Ovary (tissue), 9 donors: Measurements from ENCODE around the gene FRMD4A. TPM values are rescaled to one million over a fixed set of nuclear protein-coding genes. Genes with fewer than 3 reads are reported as not detected.

Experiments
- DNase-seq, 5 donors: peaks; one replicate each; pipeline ENCODE4 v3.0.0-alpha.2; 2019 to 2020
- H3K27ac ChIP-seq, 2 donors: fragments of 200-600 bp; one replicate each; pipeline versions ENCODE4 v1.5.1 to v1.8.0; 2019 to 2022
- H3K27me3 ChIP-seq: fragments of 200-600 bp; one replicate; pipeline ENCODE4 v1.8.0; 2022
- H3K36me3 ChIP-seq: fragments of 200-600 bp; sonication (generic); one replicate; pipeline ENCODE4 v1.5.1; 2019
- H3K4me1 ChIP-seq: one replicate; pipeline ENCODE4 v1.8.1; 2013; ENCODE audit warnings: mild to moderate bottlenecking, moderate library complexity; ENCODE audit not compliant: insufficient read depth
- H3K4me3 ChIP-seq: fragments of 200-600 bp; sonication (generic); one replicate; pipeline ENCODE4 v1.5.1; 2017
- H3K9me3 ChIP-seq, 2 donors: fragments of 200-600 bp in 1 of 2; sonication (generic) in 1 of 2; one replicate each; pipeline versions ENCODE4 v1.5.1 to v1.8.1; 2013 to 2019; ENCODE audit warnings: mild to moderate bottlenecking in 1 of 2, moderate library complexity in 1 of 2
- CTCF ChIP-seq, 3 donors: fragments of 450-650 bp in 2 of 3; fragments of 200-600 bp in 1 of 3; IDR thresholded peaks; one replicate each; pipeline versions ENCODE4 v1.5.1 to v1.8.0; 2016 to 2022; ENCODE audit warnings: antibody characterized with exemption in 3 of 3, mild to moderate bottlenecking in 1 of 3
- EP300 ChIP-seq: sonication (generic); formaldehyde crosslinking; IDR thresholded peaks from one replicate; pipeline ENCODE4 v1.6.1; 2017; ENCODE audit warnings: antibody characterized with exemption
- POLR2A ChIP-seq: fragments of 450-650 bp; IDR thresholded peaks from one replicate; pipeline ENCODE4 v1.6.1; 2017; ENCODE audit warnings: antibody characterized with exemption, mild to moderate bottlenecking, moderate library complexity
- WGBS, 3 donors: extraction: QIAGEN DNeasy Blood & Tissue Kit in 1 of 3; methylation state at CpG; one replicate each; pipeline versions ENCODE4 v1.1.5 to v1.1.7; 2013 to 2017; 5-methylcytosine and 5-hydroxymethylcytosine counted together
- intact Hi-C, 4 donors: fragments of 100-400 bp; cut with DNase I; formaldehyde crosslinking; loops; one replicate each; pipeline versions ENCODE4 v1.11.0 to v1.15.1; 2022 to 2023
- polyA plus RNA-seq, 2 donors: library from polyadenylated mRNA; stranded (reverse); fragments of 200-250 nt in 1 of 2; fragments of 350-450 nt in 1 of 2; fragmentation: Illumina TruSeq in 1 of 2; extraction: RNeasy Lipid Tissue Mini Kit (QIAGEN cat#74804) in 1 of 2; gene quantifications; one replicate each; pipeline ENCODE4 v1.2.3, GENCODE V29; 2013 to 2014
- total RNA-seq, 7 donors: library from RNA; depleted of rRNA in 2 of 7; stranded (reverse); fragments of >200 nt in 2 of 7; fragmentation: NEBNext Ultra II Directional in 3 of 7; extraction: Animal tissue kit (Norgen Biotek cat#: 25700) in 3 of 7; gene quantifications; one replicate each; pipeline versions ENCODE4 v1.1.0 to v1.2.4, GENCODE V29; 2016 to 2023
- donor health status: DM: no; HTN: no; CAD: no; lungs with moderate emphysema.
- donor health status: DM: no; HTN: no; CAD: no.
- donor health status: Bipolar disorder and iron deficiency.
- donor health status: DM: yes; HTN: yes; CAD: no.
- donor health status: DM: no; HTN: no; CAD: no.
- donor health status: DM: yes; HTN: yes; CAD: no.

The FRMD4A gene
- total and polyA plus RNA-seq, 9 donors, result 5.5 to 24.7 (median 11.3) TPM

GRCh38 chr10:13949844-13950542 lies 380.7 kb downstream of the FRMD4A start:
- intact Hi-C loops, result loop anchor here in 3 of 4 donors (5.0 to 10.0 kb wide), 3 partner anchors 108 to 165 kb away; no protein-coding TSS in a partner anchor
- TF ChIP-seq POLR2A, result no peak
- TF ChIP-seq CTCF (IDR thresholded peaks at IDR 0.05), result no peak
- no peak for TF ChIP-seq EP300
- Histone ChIP-seq H3K27me3 (no peaks in the 10 kb centered on the region), H3K4me1 (no peaks in the 10 kb centered on the region), H3K27ac (no peak overlapping the region), H3K9me3 (no peaks in the 10 kb centered on the region), H3K36me3 (no peaks in the 10 kb centered on the region), H3K4me3 (no peak overlapping the region)
- WGBS, 3 donors, result 74 to 81% (median 76%) methylated on average over 3 of the region's 3 CpGs
- no peak for DNase-seq

- DNase-seq, result no peak
- Histone ChIP-seq H3K4me1 (no peaks in the 10 kb centered on the region), H3K27ac (no peak overlapping the region), H3K36me3 (no peaks in the 10 kb centered on the region), H3K27me3 (no peaks in the 10 kb centered on the region), H3K4me3 (no peak overlapping the region), H3K9me3 (no peaks in the 10 kb centered on the region)
- TF ChIP-seq EP300, result no peak
- no peak for TF ChIP-seq POLR2A
- no peak for TF ChIP-seq CTCF (IDR thresholded peaks at IDR 0.05)
- 84 to 85% (median 85%) methylated on average over 5 of the region's 5 CpGs for WGBS, 3 donors
- intact Hi-C loops, result loop anchor here in 1 of 4 donors (5.0 kb wide), 1 partner anchor 104 kb away; no protein-coding TSS in a partner anchor
Observed at GRCh38 chr10:13946209-13946460, 384.6 kb downstream of the FRMD4A start.

GRCh38 chr10:13945390-13946208 lies 385.1 kb downstream of the FRMD4A start:
- Histone ChIP-seq H3K36me3 (no peaks in the 10 kb centered on the region), H3K27ac (no peak overlapping the region)
- WGBS, 3 donors, result 79 to 82% (median 82%) methylated on average over 8 of the region's 8 CpGs

GRCh38 chr10:13944823-13945222 lies 385.9 kb downstream of the FRMD4A start:
- DNase-seq, result no peak
- WGBS, 3 donors, result 64 to 72% (median 72%) methylated on average over 5 of the region's 5 CpGs
- H3K36me3 ChIP-seq, result no peaks in the 10 kb centered on the region
- H3K27ac ChIP-seq, result no peak overlapping the region
- TF ChIP-seq CTCF (IDR thresholded peaks at IDR 0.05), result no peak
- TF ChIP-seq POLR2A, result no peak
- TF ChIP-seq EP300, result no peak
- H3K4me1 ChIP-seq, result peaks cover 3% of the 10 kb centered on the region
- no peaks in the 10 kb centered on the region for H3K27me3 ChIP-seq
- H3K9me3 ChIP-seq, result no peaks in the 10 kb centered on the region
- intact Hi-C loops, result loop anchor here in 1 of 4 donors (5.0 kb wide), 1 partner anchor 103 kb away; no protein-coding TSS in a partner anchor
- H3K4me3 ChIP-seq, result no peak overlapping the region

More at GRCh38 chr10:13945390-13946208, 385.1 kb downstream of the FRMD4A start:
- DNase-seq, result no peak
- TF ChIP-seq CTCF (IDR thresholded peaks at IDR 0.05) (no peak), EP300 (no peak), POLR2A (no peak)
- Histone ChIP-seq H3K27me3 (no peaks in the 10 kb centered on the region), H3K4me1 (no peaks in the 10 kb centered on the region), H3K4me3 (no peak overlapping the region), H3K9me3 (no peaks in the 10 kb centered on the region)
- intact Hi-C loops, result loop anchor here in 1 of 4 donors (5.0 kb wide), 1 partner anchor 103 kb away; no protein-coding TSS in a partner anchor
